ENCODE data around the gene P2RY4. TPM values are rescaled to one million over a fixed set of nuclear protein-coding genes. Genes with fewer than 3 reads are reported as not detected.

Gene P2RY4
- total RNA-seq (0.21 TPM in 1 of 2 replicates, not detected in the other), polyA plus RNA-seq (0.16 and 0.22 TPM in 2 replicates), polyA minus RNA-seq (0.22 and 0.49 TPM in 2 replicates), Bru-seq, nascent RNA (not detected), BruChase-seq, experiment 1, labeled RNA remaining after a 6-hour chase (percentile 33 among the genes with signal in this experiment), BruChase-seq, experiment 2, labeled RNA remaining after a 2-hour chase (percentile 30 among the genes with signal in this experiment)
- polyA plus RNA-seq (2011; cell fraction: cytosol; rRNA removed), result not detected in 2 replicates
- 0.26 and 1.2 TPM in 2 replicates for polyA plus RNA-seq (2011; cell fraction: nucleus; rRNA removed)
- 0.12 TPM in 1 of 2 replicates, not detected in the other for polyA plus RNA-seq (2012)
- polyA minus RNA-seq (2011; cell fraction: cytosol; rRNA and poly(A)+ RNA removed), result not detected
- polyA minus RNA-seq (2011; cell fraction: nucleus; rRNA and poly(A)+ RNA removed), result 0.82 TPM in 1 of 2 replicates, not detected in the other
- long read RNA-seq, result 0 reads

DNA sequence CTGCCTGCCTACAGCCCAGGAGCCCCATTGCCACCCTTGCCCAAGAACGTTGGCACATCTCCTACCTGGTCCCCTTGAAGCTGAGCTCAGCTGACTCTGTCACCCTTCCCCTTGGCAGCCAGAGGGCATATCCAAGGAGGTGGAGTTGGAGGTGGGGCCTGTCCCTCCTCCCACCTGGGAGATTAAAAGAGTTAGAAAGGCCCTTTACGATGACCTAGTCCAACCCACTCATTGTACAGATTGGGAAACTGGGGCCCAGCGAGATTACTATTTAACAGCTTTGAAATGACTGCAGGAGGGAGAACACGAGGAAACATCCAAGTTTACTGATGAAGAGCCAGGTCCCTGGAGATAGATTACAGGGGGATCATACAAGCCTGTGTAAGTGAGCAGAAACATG is at the start of gene P2RY4:
P2RY4 (minus strand) TSS at position 101 of the 400 bp plus-strand sequence. CDS start 580 bp downstream, outside the sequence.
- no peak within 1 kb of the TSS for H3K4me3 ChIP-seq (replicated peaks in 1 of 3; ENCODE audit: insufficient read depth in 1 of 3, low read depth in 1 of 3, low read length in 3 of 3)
- no peaks in the 10 kb centered on the region for H4K20me1 ChIP-seq (replicated peaks; ENCODE audit: control insufficient read depth, extremely low read depth, insufficient read depth, low read length)
- POLR2A ChIA-PET, result no interaction called here
- no TSS peak for BruUV-seq (replicated peaks)
- dilution Hi-C loops (cut with MboI; ENCODE audit: extremely low pct_ligation_motif_present, low sequenced_read_pairs), result no loop called here
- no peaks in the 10 kb centered on the region for H3K9me1 ChIP-seq (replicated peaks; ENCODE audit: control insufficient read depth, extremely low read depth, insufficient read depth, low read length)
- H3K36me3 ChIP-seq (ENCODE audit: control insufficient read depth in 2 of 2, extremely low read depth in 1 of 2, insufficient read depth in 2 of 2, low read length in 2 of 2), result no peaks in the 10 kb centered on the region
- intact Hi-C loops (cut with micrococcal nuclease), result no loop called here
- no peak within 1 kb of the TSS for H2AFZ ChIP-seq (ENCODE audit: low read depth, low read length)
- H3K9ac ChIP-seq (replicated peaks; ENCODE audit: extremely low read depth, insufficient read depth, low read length), result no peak within 1 kb of the TSS
- no peak within 1 kb of the TSS for H3K27ac ChIP-seq (ENCODE audit: insufficient read depth, low read depth, low read length)
- no peak for DNase-seq (ENCODE audit: low read depth, low spot score)
- no peaks in the 10 kb centered on the region for H3K27me3 ChIP-seq (ENCODE audit: control insufficient read depth in 2 of 2, insufficient read depth in 2 of 2, low read length in 2 of 2)
- TF ChIP-seq CTCF (IDR thresholded peaks at IDR 0.05; ENCODE audit: extremely low read depth in 1 of 2, insufficient read depth in 1 of 2, low read depth in 1 of 2, low read length in 2 of 2) (no peak), EZH2 (IDR thresholded peaks at IDR 0.05; ENCODE audit: borderline replicate concordance, low read depth, low read length, severe bottlenecking) (no peak), POLR2A (IDR thresholded peaks at IDR 0.05; ENCODE audit: low read depth, low read length) (no peak), MAX (IDR thresholded peaks at IDR 0.05; ENCODE audit: insufficient read depth, insufficient read length) (no peak), GATA2 (IDR thresholded peaks at IDR 0.05; ENCODE audit: insufficient read depth, insufficient read length, low read depth, low read length) (no peak), POLR2AphosphoS5 (IDR thresholded peaks at IDR 0.05; ENCODE audit: insufficient read depth, low read depth, low read length) (no peak), JUN (IDR thresholded peaks at IDR 0.05; ENCODE audit: borderline replicate concordance, insufficient read depth, insufficient read length, low read depth) (no peak), MYC (IDR thresholded peaks at IDR 0.05; ENCODE audit: low read depth, low read length) (no peak), FOS (IDR thresholded peaks at IDR 0.05; ENCODE audit: borderline replicate concordance, insufficient read depth, low read length) (no peak)
- no peaks in the 10 kb centered on the region for H3K9me3 ChIP-seq (replicated peaks; ENCODE audit: control insufficient read depth, insufficient read depth, low read length)
- no peaks in the 10 kb centered on the region for H3K4me1 ChIP-seq (ENCODE audit: control insufficient read depth, extremely low read depth, insufficient read depth, low read length)
- H3K79me2 ChIP-seq (ENCODE audit: control insufficient read depth, insufficient read depth, low read length), result no peaks in the 10 kb centered on the region
- CTCF ChIA-PET, result interaction anchor here (2.2 kb wide), 1 partner anchor 127 kb away, joined by 6 read pairs; the partner anchor contains the start of gene IGBP1
- FAIRE-seq, result no peak
- no peak within 1 kb of the TSS for H3K4me2 ChIP-seq (ENCODE audit: insufficient read depth, low read length)

Measured in endothelial cell of umbilical vein (primary cell).